Esophagus (tissue), 2 donors: ENCODE data around the gene SOX12. TPM values are rescaled to one million over a fixed set of nuclear protein-coding genes. Genes with fewer than 3 reads are reported as not detected.

Source experiments
- H3K27ac ChIP-seq, 2 donors: one replicate each; pipeline ENCODE4 v1.5.1; 2013; ENCODE audit warnings: low read depth in 2 of 2, mild to moderate bottlenecking in 2 of 2, inconsistent platforms in 1 of 2, low read length in 1 of 2, moderate library complexity in 1 of 2
- H3K27me3 ChIP-seq, 2 donors: one replicate each; pipeline ENCODE4 v1.6.1; 2013; ENCODE audit warnings: low read length in 2 of 2, control low read depth in 1 of 2, mild to moderate bottlenecking in 1 of 2; ENCODE audit not compliant: insufficient read depth in 2 of 2, control insufficient read depth in 1 of 2
- H3K36me3 ChIP-seq, 2 donors: one replicate each; pipeline ENCODE4 v1.6.1; 2013; ENCODE audit warnings: low read length in 1 of 2; ENCODE audit not compliant: control insufficient read depth in 2 of 2, insufficient read depth in 2 of 2
- H3K4me1 ChIP-seq, 2 donors: one replicate each; pipeline ENCODE4 v1.6.1; 2013; ENCODE audit warnings: low read length in 1 of 2; ENCODE audit not compliant: control insufficient read depth in 2 of 2, insufficient read depth in 2 of 2
- H3K4me3 ChIP-seq, 2 donors: one replicate each; pipeline ENCODE4 v1.5.1; 2013; ENCODE audit warnings: low read length in 2 of 2, mild to moderate bottlenecking in 2 of 2, low read depth in 1 of 2, moderate library complexity in 1 of 2
- H3K9me3 ChIP-seq, 2 donors: one replicate each; pipeline ENCODE4 v1.6.1; 2013; ENCODE audit warnings: mild to moderate bottlenecking in 2 of 2, low read depth in 1 of 2, low read length in 1 of 2, moderate library complexity in 1 of 2; ENCODE audit not compliant: control insufficient read depth in 2 of 2, insufficient read depth in 1 of 2
- WGBS, 2 donors: extraction: QIAGEN DNeasy Blood & Tissue Kit; methylation state at CpG; one replicate each; pipeline ENCODE4 v1.1.7; 2013; 5-methylcytosine and 5-hydroxymethylcytosine counted together
- polyA plus RNA-seq, 2 donors: library from polyadenylated mRNA; stranded (reverse); fragments of 200-250 nt; gene quantifications; one replicate each; pipeline ENCODE4 v1.2.3, GENCODE V29; 2013
- donor health status: healthy with polysubstance abuse.
- donor health status: Bipolar disorder and iron deficiency.

SOX12 gene
- polyA plus RNA-seq, 2 donors: 2.2 to 2.4 TPM

DNA sequence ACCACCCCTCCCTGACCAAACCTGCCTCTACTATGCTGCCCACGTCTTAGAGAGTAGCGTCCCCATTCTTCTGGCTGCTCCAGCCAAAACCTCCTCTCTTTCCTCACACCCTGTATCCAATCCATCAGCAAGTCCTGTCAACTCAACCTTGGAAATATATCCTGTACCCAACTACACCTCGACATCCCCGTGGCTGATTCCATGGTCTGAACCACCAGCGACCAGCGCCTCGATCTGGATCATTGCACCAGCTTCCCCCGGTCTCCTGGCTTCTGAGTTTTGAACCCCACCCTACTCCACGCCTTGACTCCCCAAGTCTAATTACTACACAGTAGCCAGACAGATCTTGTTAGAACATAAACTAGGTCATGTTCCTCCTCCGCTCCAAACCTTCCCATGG lies 31.4 kb downstream of the SOX12 start:
- Histone ChIP-seq H3K4me1 (no peaks in the 10 kb centered on the region), H3K27me3 (no peaks in the 10 kb centered on the region), H3K4me3 (no peak overlapping the region), H3K9me3 (no peaks in the 10 kb centered on the region), H3K27ac (no peak overlapping the region), H3K36me3 (no peaks in the 10 kb centered on the region)
- 82 to 84% methylated on average over 10 of the region's 10 CpGs for WGBS, 2 donors

- WGBS, 2 donors: 66 to 68% methylated on average over 4 of the region's 4 CpGs
- peaks cover 0 to 13% of the 10 kb centered on the region in 2 donors for H3K4me1 ChIP-seq
- H3K36me3 ChIP-seq: no peaks in the 10 kb centered on the region
- H3K27ac ChIP-seq: no peak overlapping the region
- no peak overlapping the region for H3K4me3 ChIP-seq
- no peaks in the 10 kb centered on the region for H3K27me3 ChIP-seq
- no peaks in the 10 kb centered on the region for H3K9me3 ChIP-seq
These were observed 33.7 kb downstream of the SOX12 start for GRCh38 chr20:358891-359555.

- Histone ChIP-seq H3K9me3 (no peaks in the 10 kb centered on the region), H3K27me3 (no peaks in the 10 kb centered on the region), H3K4me1 (peaks cover 0 to 22% of the 10 kb centered on the region in 2 donors), H3K4me3 (no peak overlapping the region), H3K36me3 (no peaks in the 10 kb centered on the region), H3K27ac (no peak overlapping the region)
- 64 to 74% methylated on average over 8 of the region's 8 CpGs for WGBS, 2 donors
These were observed 36.2 kb downstream of the SOX12 start for GRCh38 chr20:361561-361960.

- H3K36me3 ChIP-seq: no peaks in the 10 kb centered on the region
- H3K9me3 ChIP-seq: no peaks in the 10 kb centered on the region
- 63 to 64% methylated on average over 13 of the region's 13 CpGs for WGBS, 2 donors
- H3K4me3 ChIP-seq: no peak overlapping the region
- H3K27ac ChIP-seq: peak overlapping the region in 1 of 2 donors; percentile 45
- peaks cover 0 to 26% of the 10 kb centered on the region in 2 donors for H3K4me1 ChIP-seq
- no peaks in the 10 kb centered on the region for H3K27me3 ChIP-seq
These were observed 37.2 kb downstream of the SOX12 start for GRCh38 chr20:362271-363254.

DNA sequence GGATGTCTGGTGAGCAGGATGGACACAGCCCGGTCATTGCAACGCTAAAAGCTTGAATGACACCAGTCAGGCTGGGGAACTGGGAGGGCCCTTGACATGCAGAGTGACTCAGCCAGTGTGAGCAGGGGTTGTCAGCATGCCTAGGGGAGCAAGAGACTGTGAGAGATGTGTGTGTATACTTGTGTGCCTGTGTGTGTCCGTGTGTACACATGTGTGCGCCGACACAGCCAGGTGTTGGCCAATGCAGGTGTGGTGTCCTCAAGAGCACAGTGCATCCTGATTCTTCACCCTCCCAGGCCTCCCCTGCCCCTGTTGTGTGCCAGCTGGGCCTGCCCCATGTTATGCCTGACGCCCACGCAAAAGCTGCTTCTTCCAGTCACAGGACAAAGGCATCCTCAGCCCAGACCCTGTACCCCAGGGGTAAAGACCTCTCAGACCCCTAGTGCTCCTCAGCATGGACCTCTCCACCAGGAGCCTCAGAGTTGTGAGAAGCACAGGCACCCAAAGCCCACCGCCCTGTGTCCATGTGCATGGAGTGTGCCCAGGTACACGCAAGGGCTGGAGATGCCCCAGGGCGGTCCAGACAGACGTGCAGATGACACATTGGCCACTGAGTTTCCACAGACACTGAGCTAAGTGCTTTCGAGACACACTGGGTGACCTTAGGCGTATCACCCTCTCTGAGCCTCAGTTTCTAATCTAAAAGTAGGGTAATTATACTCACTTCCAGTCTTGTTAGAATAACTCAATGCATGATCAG lies 38.1 kb downstream of the SOX12 start:
- 72 to 78% methylated on average over 13 of the region's 13 CpGs for WGBS, 2 donors
- Histone ChIP-seq H3K27ac (peak overlapping the region in 1 of 2 donors; percentile 45), H3K4me1 (peaks cover 0 to 26% of the 10 kb centered on the region in 2 donors)

DNA sequence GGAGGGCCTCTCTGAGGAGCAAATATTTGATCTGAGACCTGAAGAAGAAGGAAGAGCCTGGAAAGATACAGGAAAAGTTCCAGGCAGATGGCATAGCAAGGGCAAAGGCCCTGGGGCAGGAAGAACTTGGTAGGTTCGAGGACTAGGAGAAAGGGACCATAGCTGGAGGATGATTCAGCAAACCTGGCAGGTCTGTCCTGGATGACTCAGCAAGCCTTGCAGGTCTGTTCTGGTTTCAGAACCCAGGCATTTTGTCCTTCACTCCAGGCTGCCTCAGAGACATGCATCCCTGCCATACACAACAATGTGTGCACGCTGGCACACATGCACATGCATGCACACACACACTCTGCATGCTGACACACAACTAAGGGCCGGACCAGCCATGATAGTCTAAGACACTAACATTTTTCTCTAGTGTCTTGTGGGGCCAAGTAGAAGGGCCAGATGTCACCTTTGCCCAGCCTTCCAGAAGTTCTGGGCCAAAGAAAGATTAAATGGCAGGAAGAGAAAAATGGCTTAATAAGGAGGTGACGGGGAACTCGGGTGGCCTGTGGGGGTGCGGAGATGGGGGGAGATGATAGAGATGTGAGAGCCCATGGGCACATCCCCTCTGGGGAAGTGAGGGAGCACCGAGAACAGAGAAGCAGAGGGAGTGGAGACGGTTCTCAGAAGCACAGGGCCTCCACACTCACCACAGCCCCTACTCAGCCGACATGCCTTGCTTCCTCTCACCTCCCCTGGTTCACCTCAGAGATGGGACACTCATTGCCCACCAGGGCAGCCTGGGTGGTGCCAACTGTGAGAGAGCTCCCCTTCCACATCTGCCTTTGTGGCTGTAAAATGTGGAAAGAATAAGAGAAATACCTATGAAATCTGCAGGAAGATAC lies 39.8 kb downstream of the SOX12 start:
- Histone ChIP-seq H3K27ac (peak overlapping the region; percentile 59 to 66), H3K27me3 (no peaks in the 10 kb centered on the region), H3K4me1 (peaks cover 0 to 26% of the 10 kb centered on the region in 2 donors), H3K9me3 (no peaks in the 10 kb centered on the region), H3K4me3 (no peak overlapping the region), H3K36me3 (no peaks in the 10 kb centered on the region)
- WGBS, 2 donors: 55 to 60% methylated on average over 8 to 9 of the region's 9 CpGs

More for the DNA sequence above, 38.1 kb downstream of the SOX12 start:
- no peak overlapping the region for H3K4me3 ChIP-seq
- no peaks in the 10 kb centered on the region for H3K27me3 ChIP-seq
- H3K9me3 ChIP-seq: no peaks in the 10 kb centered on the region
- H3K36me3 ChIP-seq: no peaks in the 10 kb centered on the region

DNA sequence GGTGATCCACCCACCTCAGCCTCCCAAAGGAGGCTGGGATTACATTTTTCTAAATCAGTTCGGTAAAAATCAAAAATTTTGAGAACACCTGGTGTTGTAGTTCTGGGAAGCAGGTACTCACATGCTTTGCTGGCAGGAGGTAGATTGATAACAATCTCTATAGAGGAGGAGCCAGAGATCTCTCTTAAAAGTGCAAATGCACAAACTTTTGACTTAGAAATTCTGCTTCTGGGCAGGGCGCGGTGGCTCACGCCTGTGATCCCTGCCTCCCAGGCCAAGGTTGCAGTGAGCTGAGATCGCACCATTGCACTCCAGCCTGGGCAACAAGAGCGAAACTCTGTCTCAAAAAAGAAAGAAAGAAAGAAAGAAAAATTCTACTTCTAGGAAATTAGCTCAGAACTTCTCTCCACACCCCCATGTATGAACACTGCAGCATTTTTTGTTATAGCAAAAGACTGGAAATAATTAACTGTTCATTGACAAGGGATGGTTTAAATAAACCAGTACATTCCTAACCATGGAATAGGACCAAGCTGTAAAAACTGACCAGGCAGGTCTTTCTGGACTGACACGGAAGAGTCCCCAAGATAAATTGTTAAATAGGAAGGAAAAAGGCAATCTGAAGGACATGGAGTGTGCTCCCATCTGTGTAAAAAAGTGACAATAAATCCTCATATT lies 40.8 kb downstream of the SOX12 start:
- WGBS, 2 donors: 44 to 59% methylated on average over 7 of the region's 7 CpGs
- H3K27me3 ChIP-seq: no peaks in the 10 kb centered on the region
- H3K4me1 ChIP-seq: peaks cover 0 to 29% of the 10 kb centered on the region in 2 donors
- peak overlapping the region; percentile 23 to 66 for H3K27ac ChIP-seq
- no peak overlapping the region for H3K4me3 ChIP-seq
- H3K9me3 ChIP-seq: no peaks in the 10 kb centered on the region
- no peaks in the 10 kb centered on the region for H3K36me3 ChIP-seq

GRCh38 chr20:366719-367485 lies 41.5 kb downstream of the SOX12 start:
- Histone ChIP-seq H3K27me3 (no peaks in the 10 kb centered on the region), H3K9me3 (no peaks in the 10 kb centered on the region), H3K4me1 (peaks cover 0 to 35% of the 10 kb centered on the region in 2 donors), H3K27ac (peak overlapping the region in 1 of 2 donors; percentile 1), H3K4me3 (no peak overlapping the region), H3K36me3 (no peaks in the 10 kb centered on the region)
- WGBS, 2 donors: 83 to 85% methylated on average over 13 of the region's 13 CpGs
